Umbilical cord (tissue), 2 donors: ENCODE measurements around the gene KIR2DL4. TPM values are rescaled to one million over a fixed set of nuclear protein-coding genes. Genes with fewer than 3 reads are reported as not detected.
"Not testable (repeated sequence)": the region's sequence is repeated elsewhere in the genome, so short reads cannot be mapped to it uniquely, and the experiment has no call there.

Experiments
- DNase-seq: peaks from one replicate; pipeline ENCODE4 v3.0.0-alpha.2; 2015; ENCODE audit warnings: low spot score
- total RNA-seq: library from RNA; depleted of rRNA; stranded (reverse); fragments of >200 nt; gene quantifications from one replicate; pipeline ENCODE4 v1.2.3, GENCODE V29; 2014; ENCODE audit warnings: low replicate concordance; ENCODE audit not compliant: insufficient read depth

The KIR2DL4 gene
- not detected for total RNA-seq

DNA sequence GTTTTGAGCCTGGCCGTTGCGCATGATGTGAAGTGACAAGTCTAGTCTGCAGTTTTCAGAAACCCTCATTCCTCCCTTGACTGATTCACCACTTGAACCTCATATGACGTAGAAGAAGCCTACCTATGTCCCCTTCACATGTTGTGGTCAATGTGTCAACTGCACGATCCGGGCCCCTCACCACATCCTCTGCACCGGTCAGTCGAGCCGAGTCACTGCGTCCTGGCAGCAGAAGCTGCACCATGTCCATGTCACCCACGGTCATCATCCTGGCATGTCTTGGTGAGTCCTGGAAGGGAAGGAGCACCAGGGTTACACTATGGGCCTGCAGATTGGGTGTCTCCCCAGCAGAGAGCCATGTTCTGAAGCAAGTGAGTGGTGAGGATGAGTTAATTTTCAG lies at the start of gene KIR2DL4:
Gene KIR2DL4 (plus strand): TSS at position 201 of the 400 bp plus-strand sequence. CDS start 42 bp downstream, at position 243.
- DNase-seq: no peak

DNA sequence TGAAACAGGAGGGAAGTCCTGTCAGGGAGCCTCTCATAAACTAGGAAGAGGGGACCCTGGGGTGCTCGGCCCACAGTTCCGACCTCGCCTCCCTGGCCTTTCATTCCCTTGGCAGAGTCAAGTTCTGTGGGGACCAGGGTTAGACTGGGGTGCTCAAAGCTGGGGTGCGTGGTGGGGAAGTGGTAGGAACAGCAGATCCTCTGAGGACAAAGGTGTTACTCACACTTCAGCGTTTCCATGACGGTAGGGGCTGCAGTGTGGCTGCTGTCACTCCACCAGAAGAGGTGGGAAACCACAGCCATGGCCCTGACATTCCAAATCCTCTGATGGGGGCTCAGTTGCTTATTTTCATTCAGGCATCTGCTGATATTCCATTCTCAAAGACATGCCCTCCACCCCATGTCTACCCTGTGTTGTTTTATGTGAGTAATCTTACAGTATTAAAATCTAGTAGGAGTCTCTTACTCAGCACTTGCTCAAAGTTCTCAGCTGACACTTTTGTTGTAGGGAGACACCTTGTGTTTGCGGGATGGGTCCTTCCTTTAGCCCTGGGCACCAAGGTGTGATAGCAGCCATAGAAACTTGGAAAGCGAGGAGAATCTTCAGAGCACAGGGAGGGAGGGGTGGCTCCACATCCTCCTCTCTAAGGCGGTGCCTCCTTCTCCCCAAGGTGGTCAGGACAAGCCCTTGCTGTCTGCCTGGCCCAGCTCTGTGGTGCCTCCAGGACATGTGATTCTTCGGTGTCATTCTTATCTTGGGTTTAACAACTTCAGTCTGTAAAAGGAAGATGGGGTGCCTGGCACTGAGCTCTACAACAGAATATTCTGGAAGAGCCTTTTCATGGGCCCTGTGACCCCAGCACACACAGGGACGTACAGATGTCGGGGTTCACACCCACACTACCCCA lies 47.0 kb upstream of the KIR2DL4 start:
- DNase-seq: not testable (repeated sequence)

DNA sequence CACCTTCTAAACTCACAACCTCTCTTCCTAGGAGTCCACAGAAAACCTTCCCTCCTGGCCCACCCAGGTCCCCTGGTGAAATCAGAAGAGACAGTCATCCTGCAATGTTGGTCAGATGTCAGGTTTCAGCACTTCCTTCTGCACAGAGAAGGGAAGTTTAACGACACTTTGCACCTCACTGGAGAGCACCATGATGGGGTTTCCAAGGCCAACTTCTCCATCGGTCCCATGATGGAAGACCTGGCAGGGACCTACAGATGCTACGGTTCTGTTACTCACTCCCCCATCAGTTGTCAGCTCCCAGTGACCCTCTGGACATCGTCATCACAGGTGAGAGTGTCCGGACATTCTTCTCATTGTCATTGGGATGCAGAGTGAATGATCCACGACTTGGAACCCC lies 44.8 kb upstream of the KIR2DL4 start:
- not testable (repeated sequence) for DNase-seq

DNA sequence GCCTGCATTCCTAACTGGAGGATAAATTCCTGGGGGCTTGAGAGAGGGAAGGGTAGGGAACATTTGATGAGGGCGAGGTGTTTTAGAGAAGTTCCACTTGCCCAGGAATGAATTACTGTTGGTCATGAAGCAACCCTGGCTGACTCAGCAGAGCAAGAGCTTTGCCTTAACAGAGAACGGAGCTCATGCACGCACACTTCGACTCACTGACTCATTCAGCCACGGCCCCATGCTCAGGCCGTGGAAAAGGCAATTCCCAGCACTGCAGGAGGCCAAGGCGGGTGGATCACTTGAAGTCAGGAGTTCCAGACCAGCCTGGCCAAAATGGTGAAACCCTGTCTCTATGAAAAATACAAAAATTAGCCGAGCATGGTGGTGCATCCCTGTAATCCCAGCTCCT lies 39.2 kb upstream of the KIR2DL4 start:
- not testable (repeated sequence) for DNase-seq

DNA sequence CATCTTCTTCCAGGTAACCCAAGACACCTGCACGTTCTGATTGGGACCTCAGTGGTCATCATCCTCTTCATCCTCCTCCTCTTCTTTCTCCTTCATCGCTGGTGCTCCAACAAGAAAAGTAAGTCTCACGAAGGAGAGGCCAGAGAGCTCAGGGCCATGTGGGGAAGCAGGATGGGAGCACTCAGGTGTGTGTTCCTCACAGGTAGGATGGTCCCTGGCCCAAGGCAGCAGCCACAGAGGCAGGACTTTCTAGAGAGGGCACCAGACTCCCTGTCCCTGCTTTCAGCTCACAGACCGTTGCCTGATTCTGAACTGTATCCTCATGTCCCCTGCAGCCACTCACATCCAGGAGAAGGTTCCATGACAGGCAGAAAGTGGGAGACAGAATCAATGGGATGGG lies 36.9 kb upstream of the KIR2DL4 start:
- not testable (repeated sequence) for DNase-seq

DNA sequence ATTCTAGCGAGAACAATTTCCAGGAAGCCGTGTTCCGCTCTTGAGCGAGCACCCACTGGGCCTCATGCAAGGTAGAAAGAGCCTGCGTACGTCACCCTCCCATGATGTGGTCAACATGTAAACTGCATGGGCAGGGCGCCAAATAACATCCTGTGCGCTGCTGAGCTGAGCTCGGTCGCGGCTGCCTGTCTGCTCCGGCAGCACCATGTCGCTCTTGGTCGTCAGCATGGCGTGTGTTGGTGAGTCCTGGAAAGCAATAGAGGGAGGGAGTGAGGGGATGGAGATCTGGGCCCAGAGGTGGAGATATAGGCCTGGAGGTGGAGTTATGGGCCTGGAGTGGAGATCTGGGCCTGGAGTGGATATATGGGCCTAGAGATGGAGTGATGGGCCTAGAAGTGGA lies 33.8 kb upstream of the KIR2DL4 start, which contains the start of gene KIR2DL1:
Gene KIR2DL1 (plus strand): TSS at position 148 of the 400 bp plus-strand sequence. CDS start 58 bp downstream, at position 206.
- DNase-seq: not testable (repeated sequence)

DNA sequence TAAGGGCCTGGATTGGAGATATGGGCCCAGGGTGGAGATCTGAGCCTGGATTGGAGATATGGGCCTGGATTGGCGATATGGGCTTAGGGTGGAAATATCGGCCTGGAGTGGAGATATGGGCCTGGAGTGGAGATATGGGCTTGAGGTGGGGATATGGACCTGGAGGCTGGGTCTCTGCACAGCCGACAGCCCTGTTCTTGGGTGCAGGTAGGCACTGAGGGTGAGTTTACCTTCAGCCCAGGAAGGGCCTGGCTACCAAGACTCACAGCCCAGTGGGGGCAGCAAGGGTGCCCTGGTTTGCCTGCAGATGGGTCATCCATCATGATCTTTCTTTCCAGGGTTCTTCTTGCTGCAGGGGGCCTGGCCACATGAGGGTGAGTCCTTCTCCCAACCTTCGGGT lies 32.9 kb upstream of the KIR2DL4 start:
- DNase-seq: not testable (repeated sequence)

DNA sequence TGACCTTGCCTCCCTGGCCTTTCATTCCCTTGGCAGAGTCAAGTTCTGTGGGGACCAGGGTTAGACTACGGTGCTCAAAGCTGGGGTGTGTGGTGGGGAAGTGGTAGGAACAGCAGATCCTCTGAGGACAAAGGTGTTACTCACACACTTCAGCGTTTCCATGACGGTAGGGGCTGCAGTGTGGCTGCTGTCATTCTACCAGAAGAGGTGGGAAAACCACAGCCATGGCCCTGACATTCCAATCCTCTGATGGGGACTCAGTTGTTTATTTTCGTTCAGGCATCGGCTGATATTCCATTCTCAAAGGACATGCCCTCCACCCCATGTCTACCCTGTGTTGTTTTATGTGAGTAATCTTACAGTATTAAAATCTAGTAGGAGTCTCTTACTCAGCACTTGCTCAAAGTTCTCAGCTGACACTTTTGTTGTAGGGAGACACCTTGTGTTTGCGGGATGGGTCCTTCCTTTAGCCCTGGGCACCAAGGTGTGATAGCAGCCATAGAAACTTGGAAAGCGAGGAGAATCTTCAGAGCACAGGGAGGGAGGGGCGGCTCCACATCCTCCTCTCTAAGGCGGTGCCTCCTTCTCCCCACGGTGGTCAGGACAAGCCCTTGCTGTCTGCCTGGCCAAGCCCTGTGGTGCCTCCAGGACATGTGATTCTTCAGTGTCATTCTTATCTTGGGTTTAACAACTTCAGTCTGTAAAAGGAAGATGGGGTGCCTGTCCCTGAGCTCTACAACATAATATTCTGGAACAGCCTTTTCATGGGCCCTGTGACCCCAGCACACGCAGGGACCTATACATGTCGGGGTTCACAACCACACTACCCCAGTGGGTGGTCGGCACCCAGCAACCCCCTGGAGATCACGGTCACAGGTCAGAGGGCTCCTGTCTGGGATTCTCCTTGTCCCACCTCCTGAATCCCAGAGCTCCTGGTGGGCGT lies 32.1 kb upstream of the KIR2DL4 start:
- not testable (repeated sequence) for DNase-seq

DNA sequence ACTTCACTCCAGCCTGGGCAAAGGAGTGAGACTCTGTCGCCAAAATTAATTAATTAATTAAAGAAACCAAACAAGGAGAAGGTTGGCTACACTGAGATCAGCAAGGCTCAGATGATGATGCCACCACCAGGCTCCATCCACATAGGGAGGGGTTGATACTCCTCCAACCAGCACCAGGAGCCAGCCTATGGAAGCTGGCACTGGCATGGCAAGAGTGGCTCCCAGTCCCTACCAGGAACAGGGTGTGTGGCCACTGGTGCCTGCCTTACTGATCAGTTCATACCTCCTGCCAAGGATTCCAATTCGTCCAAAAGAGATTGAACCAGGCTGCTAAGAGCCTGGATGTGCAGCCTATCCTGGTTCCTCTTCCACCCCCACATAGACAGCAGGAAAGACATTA lies 30.7 kb upstream of the KIR2DL4 start:
- not testable (repeated sequence) for DNase-seq

DNA sequence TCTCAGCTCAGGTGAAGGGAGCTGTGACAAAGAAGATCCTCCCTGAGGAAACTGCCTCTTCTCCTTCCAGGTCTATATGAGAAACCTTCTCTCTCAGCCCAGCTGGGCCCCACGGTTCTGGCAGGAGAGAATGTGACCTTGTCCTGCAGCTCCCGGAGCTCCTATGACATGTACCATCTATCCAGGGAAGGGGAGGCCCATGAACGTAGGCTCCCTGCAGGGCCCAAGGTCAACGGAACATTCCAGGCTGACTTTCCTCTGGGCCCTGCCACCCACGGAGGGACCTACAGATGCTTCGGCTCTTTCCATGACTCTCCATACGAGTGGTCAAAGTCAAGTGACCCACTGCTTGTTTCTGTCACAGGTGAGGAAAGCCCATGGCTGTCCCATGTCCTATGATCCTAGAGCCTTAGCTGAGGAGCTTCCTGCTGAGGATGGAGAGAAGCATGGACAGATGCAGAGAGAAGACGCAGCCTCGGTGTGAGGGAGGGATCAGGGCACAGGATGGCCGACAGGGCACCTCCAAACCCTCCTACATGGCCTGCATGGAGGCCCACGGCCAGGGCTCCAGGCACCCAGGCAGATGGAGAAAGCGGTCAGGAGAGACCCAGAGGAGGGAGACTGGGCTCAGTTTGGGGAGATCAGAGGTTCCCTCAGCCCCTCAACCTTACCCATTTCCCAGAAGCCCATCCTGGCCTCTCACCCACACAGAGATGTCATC lies 28.2 kb upstream of the KIR2DL4 start:
- DNase-seq: not testable (repeated sequence)

DNA sequence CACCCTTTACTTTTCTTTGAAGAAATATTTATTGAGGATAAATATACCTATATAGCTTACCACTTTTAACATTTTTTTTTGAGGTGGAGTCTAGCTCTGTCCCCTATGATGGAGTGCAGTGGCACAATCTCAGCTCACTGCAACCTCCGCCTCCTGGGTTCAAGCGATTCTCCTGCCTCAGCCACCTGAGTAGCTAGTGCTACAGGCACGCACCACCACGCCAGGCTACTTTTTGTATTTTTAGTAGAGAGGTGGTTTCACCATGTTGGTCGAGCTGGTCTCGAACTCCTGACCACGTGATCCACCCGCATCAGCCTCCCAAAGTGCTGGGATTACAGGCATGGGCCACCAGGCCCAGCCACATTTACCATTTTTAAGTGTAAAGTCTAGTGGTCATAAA lies 27.6 kb upstream of the KIR2DL4 start:
- DNase-seq: not testable (repeated sequence)

DNA sequence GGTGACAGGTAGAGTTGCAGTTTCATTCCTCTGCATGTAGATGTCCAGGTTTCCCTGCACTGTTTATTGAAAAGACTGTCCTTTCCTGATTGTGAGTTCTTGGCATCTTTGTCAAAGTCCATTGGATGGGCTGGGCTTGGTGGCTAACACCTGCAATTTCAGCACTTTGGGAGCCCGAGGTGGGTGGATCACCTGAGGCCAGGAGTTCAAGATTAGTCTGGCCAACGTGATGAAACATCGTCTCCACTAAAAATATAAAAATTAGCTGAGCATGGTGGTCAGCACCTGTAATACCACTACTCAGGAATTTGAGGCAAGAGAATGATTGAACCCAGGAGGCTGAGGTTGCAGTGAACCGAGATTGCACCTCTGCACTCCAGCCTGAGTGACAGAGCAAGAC lies 25.6 kb upstream of the KIR2DL4 start:
- not testable (repeated sequence) for DNase-seq

DNA sequence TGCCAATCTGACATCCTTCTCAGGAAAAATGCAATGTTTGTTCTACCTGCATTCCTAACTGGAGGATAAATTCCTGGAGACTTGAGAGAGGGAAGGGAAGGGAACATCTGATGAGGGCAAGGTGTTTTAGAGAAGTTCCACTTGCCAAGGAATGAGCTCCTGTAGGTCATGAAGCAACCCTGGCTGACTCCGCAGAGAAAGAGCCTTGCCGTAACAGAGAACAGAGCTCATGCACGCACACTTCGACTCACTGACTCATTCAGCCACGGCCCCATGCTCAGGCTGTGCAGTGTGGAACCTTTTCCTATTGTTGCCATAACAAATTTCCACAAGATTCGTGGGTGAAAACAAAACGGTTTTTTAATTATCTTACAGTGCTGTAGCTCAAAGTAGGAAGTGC lies 24.5 kb upstream of the KIR2DL4 start:
- not testable (repeated sequence) for DNase-seq

DNA sequence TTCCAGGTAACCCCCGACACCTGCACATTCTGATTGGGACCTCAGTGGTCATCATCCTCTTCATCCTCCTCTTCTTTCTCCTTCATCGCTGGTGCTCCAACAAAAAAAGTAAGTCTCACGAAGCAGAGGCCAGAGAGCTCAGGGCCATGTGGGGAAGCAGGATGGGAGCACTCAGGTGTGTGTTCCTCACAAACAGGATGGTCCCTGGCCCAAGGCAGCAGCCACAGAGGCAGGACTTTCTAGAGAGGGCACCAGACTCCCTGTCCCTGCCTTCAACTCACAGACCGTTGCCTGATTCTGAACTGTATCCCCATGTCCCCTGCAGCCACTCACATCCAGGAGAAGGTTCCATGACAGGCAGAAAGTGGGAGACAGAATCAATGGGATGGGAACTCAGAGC lies 20.5 kb upstream of the KIR2DL4 start:
- DNase-seq: not testable (repeated sequence)

DNA sequence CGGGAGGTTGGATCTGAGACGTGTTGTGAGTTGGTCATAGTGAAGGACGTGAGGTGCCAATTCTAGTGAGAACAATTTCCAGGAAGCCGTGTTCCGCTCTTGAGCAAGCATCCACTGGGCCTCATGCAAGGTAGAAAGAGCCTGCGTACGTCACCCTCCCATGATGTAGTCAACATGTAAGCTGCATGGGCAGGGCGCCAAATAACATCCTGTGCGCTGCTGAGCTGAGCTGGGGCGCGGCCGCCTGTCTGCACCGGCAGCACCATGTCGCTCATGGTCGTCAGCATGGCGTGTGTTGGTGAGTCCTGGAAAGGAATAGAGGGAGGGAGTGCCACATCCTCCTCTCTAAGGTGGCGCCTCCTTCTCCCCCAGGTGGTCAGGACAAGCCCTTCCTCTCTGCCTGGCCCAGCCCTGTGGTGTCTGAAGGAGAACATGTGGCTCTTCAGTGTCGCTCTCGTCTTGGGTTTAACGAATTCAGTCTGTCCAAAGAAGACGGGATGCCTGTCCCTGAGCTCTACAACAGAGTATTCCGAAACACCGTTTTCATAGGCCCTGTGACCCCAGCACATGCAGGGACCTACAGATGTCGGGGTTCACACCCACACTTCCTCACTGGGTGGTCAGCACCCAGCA lies 17.2 kb upstream of the KIR2DL4 start:
- DNase-seq: not testable (repeated sequence)

DNA sequence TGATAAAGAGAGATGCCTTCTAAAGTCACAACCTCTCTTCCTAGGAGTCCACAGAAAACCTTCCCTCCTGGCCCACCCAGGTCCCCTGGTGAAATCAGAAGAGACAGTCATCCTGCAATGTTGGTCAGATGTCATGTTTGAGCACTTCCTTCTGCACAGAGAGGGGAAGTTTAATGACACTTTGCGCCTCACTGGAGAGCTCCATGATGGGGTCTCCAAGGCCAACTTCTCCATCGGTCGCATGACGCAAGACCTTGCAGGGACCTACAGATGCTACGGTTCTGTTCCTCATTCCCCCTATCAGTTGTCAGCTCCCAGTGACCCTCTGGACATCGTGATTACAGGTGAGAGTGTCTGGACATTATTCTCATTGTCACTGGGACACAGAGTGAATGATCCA lies 15.3 kb upstream of the KIR2DL4 start:
- DNase-seq: not testable (repeated sequence)

DNA sequence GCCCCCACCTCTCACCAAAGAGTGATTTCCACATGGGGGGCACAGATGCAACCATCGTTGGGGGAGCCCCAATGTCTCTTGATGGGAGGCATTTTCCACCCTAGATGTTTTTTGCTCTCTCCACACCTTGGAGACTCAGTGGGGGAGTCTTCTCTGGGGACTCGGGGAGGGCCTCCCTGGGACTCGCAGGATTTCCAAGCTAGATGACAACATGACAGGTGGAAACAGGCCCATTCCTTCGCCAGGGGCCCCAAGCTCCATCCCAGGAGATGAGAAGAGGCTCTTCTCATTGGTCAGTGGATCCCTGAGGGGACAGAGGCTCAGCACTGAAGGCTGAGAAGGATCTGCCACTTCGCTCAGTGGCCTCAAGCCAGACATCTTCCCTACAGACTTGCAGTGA lies 12.7 kb upstream of the KIR2DL4 start:
- no peak for DNase-seq

DNA sequence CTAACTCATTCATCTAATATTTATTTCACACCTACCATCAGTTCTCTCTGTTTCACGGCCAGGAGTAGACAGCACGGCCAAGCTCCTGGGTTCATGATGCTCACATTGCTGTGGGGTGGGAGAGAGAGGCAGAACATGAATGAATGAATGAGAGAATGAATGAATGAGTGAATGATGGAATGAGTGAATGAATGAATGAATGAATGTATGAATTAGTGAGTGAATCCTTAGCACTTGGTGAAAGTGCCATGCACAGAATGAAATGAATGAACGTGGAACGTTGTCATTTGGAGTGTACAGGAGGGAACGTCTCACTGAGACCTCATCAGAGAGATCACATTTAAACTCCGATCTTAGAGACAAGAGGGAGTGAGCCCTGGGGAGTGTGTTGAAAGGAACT lies 11.9 kb upstream of the KIR2DL4 start:
- no peak for DNase-seq

DNA sequence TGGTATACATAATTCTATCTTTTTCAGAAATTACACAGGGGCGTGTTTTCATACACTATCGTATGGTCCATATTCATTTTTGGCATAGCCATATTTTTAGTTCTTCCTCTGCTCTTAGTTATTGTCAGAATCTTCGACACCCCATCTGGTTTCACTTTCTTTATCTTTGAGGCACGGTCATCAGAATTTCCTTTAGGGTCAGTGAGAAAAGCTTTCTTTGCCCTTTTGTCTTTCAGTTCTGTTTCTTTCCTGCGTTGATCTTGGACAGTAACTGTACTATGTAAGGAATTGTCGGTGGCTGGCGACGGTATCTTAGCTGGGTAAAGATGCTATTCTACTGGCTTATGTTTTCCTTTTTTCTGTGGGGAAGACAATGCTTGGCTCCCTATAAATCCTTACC lies 10.6 kb upstream of the KIR2DL4 start:
- DNase-seq: no peak

DNA sequence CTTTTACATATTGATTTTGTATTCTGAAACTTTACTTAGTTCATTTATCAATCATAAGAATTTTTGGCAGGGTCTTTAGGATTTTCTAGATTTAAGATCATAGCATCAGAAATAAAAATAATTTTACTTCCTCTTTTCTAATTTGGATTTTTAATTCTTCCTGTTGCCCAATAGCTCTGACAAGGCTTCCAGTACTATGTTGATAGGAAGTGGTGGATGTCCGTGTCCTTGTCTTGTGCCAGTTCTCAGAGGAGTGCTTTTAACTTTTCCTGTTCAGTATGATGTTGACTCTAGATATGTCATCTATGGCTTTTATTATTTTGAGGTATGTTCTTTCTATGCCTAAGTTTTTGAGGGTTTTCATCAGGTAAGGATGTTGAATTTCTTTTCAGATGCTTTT lies 7.7 kb upstream of the KIR2DL4 start:
- DNase-seq: no peak

DNA sequence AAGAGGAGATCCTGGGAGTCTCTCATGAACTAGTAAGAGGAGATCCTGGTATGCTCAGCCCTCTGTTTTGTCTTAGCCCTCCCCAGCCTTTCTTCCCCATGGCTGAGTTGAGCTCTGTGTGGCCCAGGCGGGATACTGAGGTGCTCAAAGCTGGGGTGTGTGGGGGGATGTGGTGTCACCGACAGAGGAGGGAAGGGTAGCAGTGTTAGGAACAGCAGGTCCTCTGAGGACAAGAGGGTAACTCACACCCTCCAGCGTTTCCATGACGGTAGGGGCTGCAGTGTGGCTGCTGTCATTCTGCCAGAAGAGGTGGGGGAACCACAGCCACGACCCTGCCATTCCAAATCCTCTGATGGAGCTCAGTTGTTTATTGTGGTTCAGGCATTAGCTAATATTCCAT lies 691 bp downstream of the KIR2DL4 start:
- no peak for DNase-seq
